GM19467 (cell line): Measurements from ENCODE around the gene CD72.
"Not testable (repeated sequence)": the region's sequence is repeated elsewhere in the genome, so short reads cannot be mapped to it uniquely, and the experiment has no call there.

Experiments used
- ATAC-seq: cut with Tn5 transposase; IDR thresholded peaks from one replicate; pipeline ENCODE4 v1.9.1; 2021; ENCODE audit warnings: mild to moderate bottlenecking, moderate library complexity; ENCODE audit not compliant: unreplicated experiment

Gene CD72

GRCh38 chr9:35598866-35599590, 19.2 kb downstream of the CD72 start:
- no peak for ATAC-seq

DNA sequence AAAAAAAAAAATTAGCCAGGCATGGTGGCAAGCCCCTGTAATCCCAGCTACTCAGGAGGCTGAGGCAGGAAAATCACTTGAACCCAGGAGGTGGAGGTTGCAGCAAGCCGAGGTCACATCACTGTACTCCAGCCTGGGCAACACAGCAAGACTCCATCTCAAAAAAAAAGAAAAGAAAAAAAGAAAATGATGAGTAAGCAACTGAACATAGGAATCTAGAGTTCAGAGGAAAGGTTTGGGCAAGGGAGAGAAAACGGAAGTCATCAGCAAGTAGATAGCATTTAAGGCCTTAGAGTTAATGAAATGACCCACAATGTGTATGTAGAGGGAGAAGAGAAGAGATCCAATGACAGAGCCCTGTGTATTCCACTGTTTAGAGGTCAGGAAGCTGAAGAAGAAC, 21.3 kb downstream of the CD72 start:
- not testable (repeated sequence) for ATAC-seq

- no peak for ATAC-seq
These were observed 23.7 kb downstream of the CD72 start for GRCh38 chr9:35594471-35594870.

- ATAC-seq = no peak
These were observed 24.6 kb downstream of the CD72 start for GRCh38 chr9:35593581-35593980.

DNA sequence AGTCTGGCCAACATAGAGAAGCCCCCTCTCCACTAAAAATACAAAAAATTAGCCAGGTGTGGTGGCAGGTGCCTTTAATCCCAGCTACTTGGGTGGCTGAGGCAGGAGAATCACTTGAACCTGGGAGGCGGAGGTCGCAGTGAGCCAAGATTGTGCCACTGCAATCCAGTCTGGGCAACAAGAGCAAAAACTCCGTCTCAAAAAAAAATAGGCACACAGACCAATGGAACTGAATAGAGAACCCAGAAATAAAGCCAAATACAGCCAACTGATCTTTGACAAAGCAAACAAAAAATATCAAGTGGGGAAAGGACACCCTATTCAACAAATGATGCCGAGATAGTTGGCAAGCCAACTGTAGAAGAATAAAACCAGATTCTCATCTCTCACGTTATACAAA, 29.7 kb downstream of the CD72 start:
- not testable (repeated sequence) for ATAC-seq

- not testable (repeated sequence) for ATAC-seq
These were observed 33.5 kb downstream of the CD72 start for GRCh38 chr9:35584681-35585080.

DNA sequence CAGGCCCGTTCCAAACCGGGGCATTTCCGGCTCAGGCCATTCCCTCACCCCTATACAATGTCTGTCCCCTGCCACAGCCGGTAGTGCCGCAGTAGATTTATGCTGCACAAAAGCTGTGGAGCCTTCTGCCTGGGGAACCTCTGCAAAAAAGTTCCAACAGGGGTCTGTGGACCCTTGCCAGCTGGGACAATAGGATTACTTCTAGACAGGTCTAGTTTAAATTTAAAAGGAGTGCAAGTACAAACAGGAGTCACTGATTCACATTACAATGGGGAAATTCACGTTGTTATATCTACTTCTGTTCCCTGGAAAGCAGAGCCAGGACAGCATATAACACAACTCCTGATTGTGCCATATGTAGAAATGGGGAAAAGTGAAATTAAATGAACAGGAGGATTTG, 34.7 kb downstream of the CD72 start:
- ATAC-seq = not testable (repeated sequence)

GRCh38 chr9:35579659-35580227, 38.5 kb downstream of the CD72 start:
- ATAC-seq = not testable (repeated sequence)

DNA sequence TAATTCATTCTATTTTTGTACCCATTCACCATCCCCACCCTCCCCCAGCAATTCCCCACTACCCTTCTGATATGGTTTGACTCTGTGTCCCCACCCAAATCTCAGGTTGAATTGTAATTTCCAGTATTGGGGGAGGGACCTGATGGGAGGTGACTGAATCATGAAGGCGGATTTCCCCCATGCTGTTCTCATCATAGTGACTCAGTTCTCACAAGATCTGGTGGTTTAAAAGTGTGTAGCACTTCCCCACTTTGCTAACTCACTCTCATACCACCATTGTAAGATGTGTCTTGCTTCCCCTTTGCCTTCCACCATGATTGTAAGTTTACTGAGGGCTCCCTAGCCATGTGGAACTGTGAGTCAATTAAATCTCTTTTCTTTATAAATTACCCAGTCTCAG, 39.1 kb downstream of the CD72 start:
- ATAC-seq = no peak

DNA sequence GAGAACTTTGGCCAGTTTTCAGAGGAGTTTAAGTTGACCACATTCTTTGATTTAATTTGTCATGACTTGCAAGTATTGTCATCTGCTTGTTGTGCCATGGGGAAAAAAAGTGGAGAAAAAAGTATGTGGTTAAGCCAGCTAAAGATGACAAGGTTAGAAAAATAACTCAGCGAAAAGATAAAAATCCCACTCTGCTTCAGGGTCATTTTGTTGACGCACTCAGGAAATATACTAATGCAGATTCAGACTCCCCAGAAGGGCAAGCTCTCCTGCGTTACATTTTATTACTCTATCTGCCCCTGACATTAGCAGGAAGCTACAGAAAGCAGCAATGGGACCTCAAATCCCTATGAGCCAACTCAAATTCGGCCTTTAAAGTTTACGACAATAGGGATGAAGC, 40.7 kb downstream of the CD72 start:
- no peak for ATAC-seq

DNA sequence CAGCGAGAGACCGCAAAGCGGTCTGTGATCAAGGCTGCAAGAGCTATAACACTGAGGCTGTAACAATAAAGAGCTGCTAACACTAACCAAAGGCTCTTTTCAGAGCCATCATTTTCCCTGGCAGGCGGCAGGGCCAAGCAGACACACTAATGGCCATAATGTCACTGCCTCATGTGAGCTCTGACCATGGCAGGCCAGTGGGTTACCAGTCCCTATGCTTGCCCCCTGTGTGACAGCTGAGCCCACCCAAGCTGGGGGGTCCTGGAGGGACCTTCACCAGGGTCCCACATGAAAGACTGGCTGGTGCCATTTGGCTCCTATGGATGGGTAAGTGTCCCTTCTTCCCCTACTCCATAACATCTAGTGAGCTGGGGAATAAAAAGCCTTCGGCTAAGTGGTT, 42.7 kb downstream of the CD72 start:
- ATAC-seq = no peak

DNA sequence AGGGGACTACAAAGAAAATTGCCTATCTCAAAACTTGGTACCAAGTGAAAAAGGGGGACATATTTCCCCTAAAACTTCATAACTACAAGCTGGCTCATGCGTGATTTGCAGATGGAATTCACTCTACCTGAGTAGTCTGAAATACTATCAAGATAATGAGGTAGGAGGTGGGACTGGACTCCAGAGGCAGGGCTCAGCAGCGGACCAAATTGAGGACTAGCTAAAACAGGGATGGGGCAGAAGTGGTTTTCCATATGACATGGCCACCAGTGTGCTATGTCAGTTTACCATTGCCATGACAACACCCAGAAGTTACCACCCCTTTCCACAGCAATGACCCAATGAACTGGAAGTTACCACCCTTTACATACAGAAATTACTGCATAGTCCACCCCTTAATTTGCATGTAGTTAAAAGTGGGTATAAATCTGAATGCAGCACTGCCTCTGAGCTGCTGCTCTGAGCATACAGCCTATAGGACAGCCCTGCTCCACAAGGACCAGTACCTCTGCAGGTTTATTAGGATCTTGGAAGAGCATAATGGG, 43.6 kb downstream of the CD72 start:
- no peak for ATAC-seq

GRCh38 chr9:35570709-35571504, 47.3 kb downstream of the CD72 start:
- no peak for ATAC-seq

DNA sequence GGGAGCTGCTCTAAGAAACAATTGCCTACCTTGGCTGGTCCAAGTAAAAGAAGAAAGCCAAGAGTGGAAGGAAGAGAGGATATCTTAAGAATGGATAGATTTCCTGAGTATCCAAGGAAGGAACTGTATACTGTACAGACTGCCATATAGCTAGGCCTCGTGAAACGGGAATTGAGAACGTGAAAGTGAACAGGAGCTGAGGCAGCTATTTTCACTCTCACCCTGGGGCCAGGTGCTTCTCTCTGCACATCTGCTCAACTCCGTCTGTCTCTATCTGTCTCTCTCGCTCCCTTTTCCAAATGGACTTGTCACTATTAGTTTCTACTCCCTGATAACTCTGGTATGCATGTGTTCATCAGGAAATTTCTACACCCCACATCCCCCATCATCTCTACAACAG, 49.0 kb downstream of the CD72 start:
- ATAC-seq = peak; percentile 46

- no peak for ATAC-seq
These were observed 50.0 kb downstream of the CD72 start for GRCh38 chr9:35568196-35568595.

- ATAC-seq = no peak
These were observed 51.8 kb downstream of the CD72 start for GRCh38 chr9:35566417-35566816.

DNA sequence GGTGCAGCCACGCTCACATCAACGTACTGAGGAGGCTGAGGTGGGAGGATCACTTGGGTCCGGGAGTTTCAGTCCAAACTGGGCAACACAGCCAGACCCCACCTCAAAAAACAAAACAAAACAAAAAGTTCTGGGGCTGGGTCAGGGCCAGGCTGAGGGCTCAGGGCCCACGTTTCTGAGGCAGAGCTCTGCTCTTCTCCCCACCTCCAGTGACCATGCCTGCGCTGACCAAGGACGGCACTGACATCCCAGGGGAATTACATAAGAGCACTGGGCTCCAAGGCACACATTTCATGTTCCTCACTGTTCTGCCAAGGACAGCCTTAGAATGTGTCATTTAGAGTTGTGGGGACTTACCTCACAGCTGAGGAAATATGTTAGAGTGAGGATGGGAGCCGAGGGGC, 53.6 kb downstream of the CD72 start:
- ATAC-seq = no peak

- ATAC-seq = no peak
These were observed 54.4 kb downstream of the CD72 start for GRCh38 chr9:35563791-35564197.

DNA sequence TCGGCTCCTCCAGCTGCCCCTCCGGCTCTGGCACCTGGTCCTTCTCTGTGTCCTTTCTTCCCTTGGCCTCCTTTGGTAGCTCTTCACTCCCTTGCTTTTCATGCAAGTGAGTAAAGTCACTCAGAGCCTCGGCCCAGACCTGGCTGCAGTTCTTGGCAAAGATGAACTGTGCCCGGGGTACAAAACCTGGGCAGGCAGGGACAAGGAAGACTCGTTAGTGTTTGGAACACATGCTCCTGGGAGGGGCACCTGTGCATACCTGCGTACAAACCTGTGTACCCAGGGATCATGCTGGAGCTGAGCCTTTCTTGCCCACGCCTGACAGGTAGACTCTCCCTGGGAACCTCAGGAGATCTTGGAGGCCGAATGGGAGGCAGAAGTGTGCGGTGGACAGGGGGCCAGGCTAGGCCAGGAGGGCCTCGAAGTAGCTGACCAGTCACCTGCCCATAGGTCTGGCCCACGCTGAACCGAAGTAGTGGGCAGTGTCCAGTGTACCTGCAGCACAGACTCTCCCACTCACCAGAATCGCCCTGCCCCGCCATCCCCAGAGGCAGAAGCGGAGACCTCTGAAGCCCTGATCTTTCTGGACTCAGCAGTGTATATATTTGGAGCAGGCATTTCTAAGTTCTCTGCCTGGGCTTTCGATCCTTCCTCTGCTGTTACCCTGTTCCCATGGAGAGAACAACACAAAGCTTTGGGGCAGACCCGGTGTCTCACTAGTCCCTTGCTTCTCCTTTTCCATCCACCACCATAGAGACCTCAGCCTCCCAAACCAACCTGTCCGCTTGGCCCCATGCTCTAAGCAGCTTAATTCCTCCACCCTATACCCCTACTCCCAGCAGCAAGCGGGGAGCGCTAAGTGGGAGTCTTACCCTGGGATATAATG, 55.1 kb downstream of the CD72 start:
- ATAC-seq = no peak

GRCh38 chr9:35561468-35562261, 56.5 kb downstream of the CD72 start:
- no peak for ATAC-seq
